OCI-M2 (cell line): ENCODE measurements around the gene TMEM184B.

Source experiments
- DNase-seq: peaks from one replicate; lab custom pipeline; 2025; ENCODE audit not compliant: unreplicated experiment; lab: John Stamatoyannopoulos, UW

TMEM184B gene

GRCh38 chr22:38308791-38309498, 36.1 kb upstream of the TMEM184B start:
- no peak for DNase-seq

GRCh38 chr22:38305471-38306448, 33.0 kb upstream of the TMEM184B start:
- DNase-seq = no peak

GRCh38 chr22:38304526-38304925, 31.7 kb upstream of the TMEM184B start:
- no peak for DNase-seq

GRCh38 chr22:38303974-38304373, 31.2 kb upstream of the TMEM184B start:
- DNase-seq = no peak

- no peak for DNase-seq
Observed at GRCh38 chr22:38302906-38303305, 30.1 kb upstream of the TMEM184B start.

GRCh38 chr22:38300946-38301345, 28.1 kb upstream of the TMEM184B start:
- DNase-seq = no peak

GRCh38 chr22:38300197-38300945, 27.6 kb upstream of the TMEM184B start:
- DNase-seq = no peak

- no peak for DNase-seq
Observed at GRCh38 chr22:38299770-38300102, 26.9 kb upstream of the TMEM184B start.

- DNase-seq = no peak
Observed at GRCh38 chr22:38298312-38299005, 25.6 kb upstream of the TMEM184B start.

GRCh38 chr22:38296372-38296771, 23.6 kb upstream of the TMEM184B start:
- DNase-seq = no peak

- no peak for DNase-seq
Observed at GRCh38 chr22:38295863-38296262, 23.1 kb upstream of the TMEM184B start.

GRCh38 chr22:38295339-38295738, 22.5 kb upstream of the TMEM184B start:
- no peak for DNase-seq

- no peak for DNase-seq
Observed at GRCh38 chr22:38294193-38294592, 21.4 kb upstream of the TMEM184B start.

- no peak for DNase-seq
Observed at GRCh38 chr22:38292694-38293093, 19.9 kb upstream of the TMEM184B start.

- DNase-seq = no peak
Observed at GRCh38 chr22:38291201-38291777, 18.5 kb upstream of the TMEM184B start.

- DNase-seq = no peak
Observed at GRCh38 chr22:38290347-38290746, 17.5 kb upstream of the TMEM184B start.

GRCh38 chr22:38289583-38290082, 16.8 kb upstream of the TMEM184B start:
- DNase-seq = no peak

- DNase-seq = no peak
Observed at GRCh38 chr22:38286915-38287669, 14.3 kb upstream of the TMEM184B start.

GRCh38 chr22:38285018-38285417, 12.2 kb upstream of the TMEM184B start:
- no peak for DNase-seq

- DNase-seq = no peak
Observed at GRCh38 chr22:38284042-38284402, 11.2 kb upstream of the TMEM184B start.
